Calu3 (cell line): ENCODE measurements around the gene CRK. TPM values are rescaled to one million over a fixed set of nuclear protein-coding genes. Genes with fewer than 3 reads are reported as not detected.

ENCODE experiments used
- BruUV-seq: library from RNA; stranded (reverse); fragments of 400-500 nt; replicated peaks from 2 replicates; lab custom pipeline; 2021; lab: Mats Ljungman, UMichigan
- CTCF ChIA-PET: fragments of 300-600 bp; sonication (Branson Sonifier 250); formaldehyde crosslinking; loops from one replicate; lab custom pipeline; 2022; ENCODE audit warnings: antibody characterized with exemption; lab: Charles Lee
- DNase-seq: peaks from one replicate; pipeline ENCODE4 v3.0.0; 2022
- H3K27ac Mint-ChIP-seq: one replicate; pipeline ENCODE4 v1.8.0; 2022; ENCODE audit warnings: mixed read lengths; ENCODE audit not compliant: unreplicated experiment
- H3K27me3 Mint-ChIP-seq: one replicate; pipeline ENCODE4 v1.8.0; 2022; ENCODE audit warnings: mixed read lengths; ENCODE audit not compliant: unreplicated experiment
- H3K36me3 Mint-ChIP-seq: one replicate; pipeline ENCODE4 v1.8.0; 2022; ENCODE audit warnings: mild to moderate bottlenecking, moderate library complexity, mixed read lengths; ENCODE audit not compliant: insufficient read depth, unreplicated experiment
- H3K4me1 Mint-ChIP-seq: one replicate; pipeline ENCODE4 v1.8.0; 2022; ENCODE audit warnings: mild to moderate bottlenecking, low read depth, mixed read lengths; ENCODE audit not compliant: unreplicated experiment
- H3K4me3 Mint-ChIP-seq: one replicate; pipeline ENCODE4 v1.8.0; 2022; ENCODE audit warnings: mild to moderate bottlenecking, low read depth, moderate library complexity, mixed read lengths; ENCODE audit not compliant: unreplicated experiment
- H3K9me3 Mint-ChIP-seq: one replicate; pipeline ENCODE4 v1.8.0; 2022; ENCODE audit warnings: low read depth, mixed read lengths; ENCODE audit not compliant: unreplicated experiment
- CTCF ChIP-seq: fragments of 200-600 bp; IDR thresholded peaks from one replicate; pipeline ENCODE4 v1.8.0; 2022; ENCODE audit warnings: antibody characterized with exemption; ENCODE audit not compliant: unreplicated experiment
- intact Hi-C: fragments of 100-400 bp; cut with micrococcal nuclease; formaldehyde crosslinking; loops from one replicate; pipeline ENCODE4 v1.10.0; 2022; ENCODE audit not compliant: unreplicated experiment
- total RNA-seq: library from RNA; stranded (reverse); gene quantifications from 2 replicates; pipeline ENCODE4 v1.2.3, GENCODE V29; 2022

CRK gene
- total RNA-seq, 1 experiment from 2014 or later: 38.9 TPM

- Mint-ChIP-seq H3K27ac (no peak overlapping the region), H3K4me1 (peaks cover 52% of the 10 kb centered on the region), H3K36me3 (peaks cover 14% of the 10 kb centered on the region), H3K27me3 (no peaks in the 10 kb centered on the region), H3K4me3 (no peak overlapping the region), H3K9me3 (no peaks in the 10 kb centered on the region)
- CTCF ChIA-PET: no interaction called here
- intact Hi-C loops: no loop called here
- BruUV-seq: no TSS peak
- no peak for TF ChIP-seq CTCF
- DNase-seq: no peak
These were observed 78.7 kb downstream of the CRK start for GRCh38 chr17:1377334-1377733.

GRCh38 chr17:1376061-1376460, 80.0 kb downstream of the CRK start:
- Mint-ChIP-seq H3K27me3 (no peaks in the 10 kb centered on the region), H3K27ac (no peak overlapping the region), H3K9me3 (no peaks in the 10 kb centered on the region), H3K36me3 (peaks cover 14% of the 10 kb centered on the region), H3K4me1 (peaks cover 45% of the 10 kb centered on the region), H3K4me3 (peak overlapping the region; percentile 2)
- intact Hi-C loops: no loop called here
- no peak for DNase-seq
- CTCF ChIA-PET: no interaction called here
- BruUV-seq: no TSS peak
- TF ChIP-seq CTCF: no peak

DNA sequence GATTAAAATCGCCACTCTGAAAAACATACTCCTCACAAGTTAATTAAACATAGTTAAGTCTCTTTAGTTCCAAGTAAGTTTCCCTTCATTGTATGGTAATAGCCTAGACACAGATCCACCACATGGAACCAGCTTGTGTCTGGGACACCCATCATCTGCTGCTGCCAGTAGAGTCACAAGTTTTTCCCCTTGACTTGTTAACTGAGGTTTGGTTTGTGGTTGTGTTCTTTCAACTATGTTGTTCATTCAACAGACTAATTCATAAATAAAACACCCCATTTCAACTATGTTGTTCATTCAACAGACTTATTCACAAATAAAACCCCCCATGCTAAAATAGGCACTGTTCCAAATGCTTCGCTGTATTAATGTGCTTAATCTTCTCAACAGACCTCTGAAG, 80.4 kb downstream of the CRK start:
- H3K4me3 Mint-ChIP-seq: peak overlapping the region; percentile 2
- no peak overlapping the region for H3K27ac Mint-ChIP-seq
- H3K4me1 Mint-ChIP-seq: peaks cover 41% of the 10 kb centered on the region
- TF ChIP-seq CTCF: no peak
- intact Hi-C loops: no loop called here
- H3K27me3 Mint-ChIP-seq: no peaks in the 10 kb centered on the region
- no peak for DNase-seq
- CTCF ChIA-PET: no interaction called here
- H3K9me3 Mint-ChIP-seq: no peaks in the 10 kb centered on the region
- peaks cover 14% of the 10 kb centered on the region for H3K36me3 Mint-ChIP-seq
- no TSS peak for BruUV-seq

- intact Hi-C loops: no loop called here
- DNase-seq: no peak
- Mint-ChIP-seq H3K4me1 (peaks cover 35% of the 10 kb centered on the region), H3K27ac (no peak overlapping the region), H3K4me3 (no peak overlapping the region), H3K36me3 (peaks cover 14% of the 10 kb centered on the region), H3K27me3 (no peaks in the 10 kb centered on the region), H3K9me3 (no peaks in the 10 kb centered on the region)
- no TSS peak for BruUV-seq
- TF ChIP-seq CTCF: no peak
- CTCF ChIA-PET: interaction anchor here (1.3 kb wide), 1 partner anchor 9 kb away, joined by 5 read pairs; no protein-coding TSS in a partner anchor
These were observed 81.4 kb downstream of the CRK start for GRCh38 chr17:1374431-1375177.
